ENCODE data around the gene CEP120.
"Not testable (repeated sequence)": the region's sequence is repeated elsewhere in the genome, so short reads cannot be mapped to it uniquely, and the experiment has no call there.

The CEP120 gene

DNA sequence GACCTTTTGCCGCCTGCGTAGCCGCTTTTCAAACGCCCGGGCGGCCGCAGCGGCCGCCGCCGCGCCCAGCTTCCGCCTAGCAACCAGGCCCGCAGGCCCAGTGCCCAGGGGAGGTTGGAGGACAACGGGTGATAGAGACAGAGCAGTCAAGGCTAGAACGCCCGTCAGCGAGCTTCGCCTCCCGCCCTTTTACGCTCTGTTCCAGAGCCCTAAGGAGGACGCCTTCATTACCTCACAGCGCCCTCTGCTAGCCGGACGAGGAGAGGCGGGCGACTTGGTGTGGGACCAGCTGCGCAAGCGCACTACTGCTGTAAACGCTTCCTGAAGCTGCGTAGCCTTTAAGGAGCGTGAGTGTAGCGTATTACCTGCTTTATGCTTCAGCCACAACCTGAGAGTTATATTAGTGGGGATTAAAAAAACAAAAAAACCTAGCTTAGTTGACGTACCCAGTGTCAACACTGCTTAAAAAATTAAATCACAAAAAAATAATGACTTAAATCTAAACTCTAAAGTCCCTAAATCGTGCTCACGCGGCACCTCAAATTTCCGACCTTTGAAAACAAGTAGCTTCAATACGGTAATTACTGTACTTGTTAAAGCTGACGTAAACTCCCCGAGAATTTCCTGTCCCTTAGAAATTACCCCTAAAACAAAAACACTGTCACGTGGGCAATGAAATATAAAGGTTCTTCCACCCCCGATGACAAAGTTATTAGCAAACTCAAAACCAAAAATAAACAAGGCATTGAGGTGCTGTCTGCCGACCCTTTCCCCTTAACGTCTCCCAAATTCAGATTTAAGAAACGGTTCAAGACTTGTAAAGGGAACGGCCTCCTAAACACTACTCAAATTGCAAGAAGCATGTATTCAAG, at the start of gene CEP120:
CEP120 (minus strand) TSS at position 126 of the 872 bp plus-strand sequence. CDS start 405 bp downstream, outside the sequence.
- peak; percentile 94 to 96 (median 95) for DNase-seq (ENCODE audit: low read depth in 3 of 3)

DNA sequence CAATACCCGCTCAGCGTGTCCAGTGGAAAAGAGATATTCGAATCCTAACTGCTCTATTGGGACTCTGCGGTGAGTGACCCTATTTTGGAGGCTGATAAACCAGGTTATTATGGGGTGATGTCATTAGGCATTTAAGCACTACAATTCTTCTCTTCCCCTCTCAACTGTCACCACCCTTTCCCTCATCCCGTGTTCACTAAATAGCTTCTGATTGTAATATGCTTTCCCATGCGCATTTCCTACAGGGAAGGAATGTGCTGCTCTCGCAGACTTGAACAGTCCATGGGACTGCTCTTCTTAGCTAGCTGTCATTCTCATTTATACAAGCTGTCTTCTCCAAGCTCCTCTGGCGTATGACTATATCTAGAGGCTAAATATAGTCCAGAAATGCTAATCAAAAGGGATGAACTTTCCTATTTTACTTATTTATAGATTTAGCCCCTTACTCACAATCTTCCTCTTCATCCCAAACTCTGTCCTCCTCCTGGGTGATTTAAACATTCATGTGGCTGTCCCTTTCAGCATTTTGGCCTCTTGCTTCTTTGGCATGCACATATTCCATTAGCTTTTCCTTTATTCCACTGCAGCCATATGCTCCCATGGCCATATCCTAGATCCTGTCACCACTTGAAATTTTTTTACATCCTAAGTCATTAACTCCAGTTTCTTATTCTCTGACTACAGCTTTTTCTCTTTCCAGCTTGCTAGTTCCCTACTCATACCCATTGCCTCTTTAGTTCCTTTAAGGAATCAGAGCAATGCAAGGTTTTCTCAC, 49.1 kb upstream of the CEP120 start:
- DNase-seq (ENCODE audit: low read depth in 3 of 3), result no peak

DNA sequence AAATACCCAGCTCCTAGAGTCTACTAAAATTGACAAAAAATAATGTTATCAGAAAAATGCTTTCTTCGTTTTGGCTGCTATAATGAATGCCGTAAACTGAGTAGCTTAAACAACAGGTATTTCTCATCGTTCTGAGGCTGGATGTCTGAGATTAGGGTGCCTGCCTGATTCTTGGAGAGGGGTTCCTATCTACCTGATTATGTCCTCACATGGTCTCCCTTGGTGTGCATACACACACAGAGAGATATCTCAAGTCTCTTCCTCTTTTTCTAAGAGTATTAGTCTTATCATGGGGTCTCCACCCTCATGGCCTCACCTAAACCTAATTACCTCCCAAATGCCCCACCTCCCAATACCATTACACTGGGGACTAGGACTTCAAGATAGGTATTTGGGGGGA, 48.2 kb upstream of the CEP120 start:
- no peak for DNase-seq (ENCODE audit: low read depth in 3 of 3)

DNA sequence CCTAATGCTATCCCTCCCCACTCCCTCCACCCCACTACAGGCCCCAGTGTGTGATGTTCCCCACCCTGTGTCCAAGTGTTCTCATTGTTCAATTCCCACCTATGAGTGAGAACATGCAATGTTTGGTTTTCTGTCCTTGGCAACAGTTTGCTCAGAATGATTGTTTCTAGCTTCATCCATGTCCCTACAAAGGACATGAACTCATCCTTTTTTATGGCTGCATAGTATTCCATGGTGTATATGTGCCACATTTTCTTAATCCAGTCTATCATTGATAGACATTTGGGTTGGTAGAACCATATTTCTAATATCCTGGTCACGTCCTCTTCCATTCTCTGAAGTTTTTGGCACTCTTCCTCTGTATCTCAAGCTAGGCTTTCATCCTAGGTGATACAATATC, 43.6 kb upstream of the CEP120 start:
- not testable (repeated sequence) for DNase-seq (ENCODE audit: low read depth in 3 of 3)

DNA sequence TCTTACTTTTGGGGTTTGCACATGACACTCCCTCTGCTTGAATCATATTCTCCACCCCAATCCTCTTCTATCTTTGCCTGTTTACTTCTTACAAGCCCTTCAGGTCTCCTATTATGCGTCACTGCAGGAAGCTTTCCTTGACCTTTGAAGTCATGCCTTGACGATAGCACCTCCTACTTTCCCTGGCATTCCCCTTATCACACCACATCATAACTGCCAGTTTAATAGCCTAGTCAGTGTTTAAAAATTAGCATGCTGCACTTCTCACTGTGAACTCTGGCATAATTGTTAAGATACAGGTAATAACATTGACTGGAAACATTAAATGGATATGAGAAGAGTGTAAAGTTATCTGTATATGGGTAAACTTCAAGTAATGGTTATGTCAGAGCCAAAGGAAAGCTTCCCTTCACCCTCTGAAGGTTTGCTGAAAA, 37.1 kb upstream of the CEP120 start:
- DNase-seq (ENCODE audit: low read depth in 3 of 3), result peak in 2 of 3 experiments; percentile 18 to 31

DNA sequence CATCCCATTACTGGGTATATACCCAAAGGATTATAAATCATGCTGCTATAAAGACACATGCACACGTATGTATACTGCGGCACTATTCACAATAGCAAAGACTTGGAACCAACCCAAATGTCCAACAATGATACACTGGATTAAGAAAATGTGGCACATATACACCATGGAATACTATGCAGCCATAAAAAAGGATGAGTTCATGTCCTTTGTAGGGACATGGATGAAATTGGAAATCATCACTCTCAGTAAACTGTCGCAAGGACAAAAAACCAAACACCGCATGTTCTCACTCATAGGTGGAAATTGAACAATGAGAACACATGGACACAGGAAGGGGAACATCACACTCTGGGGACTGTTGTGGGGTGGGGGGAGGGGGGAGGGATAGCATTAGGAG, 35.8 kb upstream of the CEP120 start:
- not testable (repeated sequence) for DNase-seq (ENCODE audit: low read depth in 3 of 3)

DNA sequence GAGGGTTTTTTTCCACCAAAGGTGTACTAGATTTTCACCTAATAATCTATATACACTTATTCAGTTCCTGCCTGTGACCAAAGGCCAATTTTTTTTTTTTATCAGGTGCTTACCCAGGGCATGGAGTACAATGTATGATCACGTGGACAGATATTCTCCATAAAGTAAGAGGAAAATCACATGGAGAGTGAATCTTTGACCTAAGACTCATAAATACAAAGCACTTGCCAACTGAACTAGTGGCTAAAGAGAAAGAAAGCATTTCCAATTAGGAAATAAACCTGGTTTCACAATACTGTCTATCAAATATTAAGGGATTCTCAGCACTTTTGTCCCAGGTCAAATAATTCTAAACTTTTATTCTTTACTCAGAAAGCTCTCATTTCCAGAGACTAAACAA, 33.0 kb upstream of the CEP120 start:
- no peak for DNase-seq (ENCODE audit: low read depth in 3 of 3)

DNA sequence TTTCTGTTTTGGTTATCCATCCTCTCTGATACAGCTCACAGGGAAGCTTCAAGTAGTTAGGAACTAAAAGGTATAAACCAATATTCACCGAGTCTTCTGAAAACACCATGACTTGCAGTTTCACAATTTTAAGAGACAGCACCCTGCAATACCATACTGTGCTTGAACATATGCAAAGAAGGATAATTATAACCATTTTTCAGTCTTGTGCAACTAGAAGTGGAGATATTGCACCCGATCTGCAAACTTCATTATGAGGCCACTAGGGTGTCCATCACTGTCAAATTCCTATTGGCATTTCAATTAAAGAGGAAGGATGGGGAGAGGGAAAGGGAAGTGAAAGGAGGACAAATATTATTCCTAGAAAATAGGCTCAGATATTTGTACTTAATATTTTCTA, 32.4 kb upstream of the CEP120 start:
- no peak for DNase-seq (ENCODE audit: low read depth in 3 of 3)

DNA sequence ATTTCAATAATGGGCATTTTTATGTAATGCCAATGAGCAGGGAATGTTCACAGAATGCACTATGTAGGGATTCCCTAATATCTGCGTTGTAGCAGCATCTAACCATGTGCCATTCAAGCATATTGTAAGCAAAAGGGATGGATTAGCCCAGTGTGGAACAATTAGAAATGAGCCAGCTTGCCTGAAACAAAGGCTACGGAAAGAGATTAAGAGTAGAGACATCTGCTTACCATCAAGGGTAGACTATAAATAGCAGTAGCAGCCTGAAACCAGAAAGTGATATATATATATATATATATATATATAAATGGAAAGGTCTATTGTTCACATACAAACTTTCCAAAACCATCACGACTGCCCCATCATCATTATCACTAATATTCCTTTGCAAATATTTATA, 31.9 kb upstream of the CEP120 start:
- no peak for DNase-seq (ENCODE audit: low read depth in 3 of 3)

DNA sequence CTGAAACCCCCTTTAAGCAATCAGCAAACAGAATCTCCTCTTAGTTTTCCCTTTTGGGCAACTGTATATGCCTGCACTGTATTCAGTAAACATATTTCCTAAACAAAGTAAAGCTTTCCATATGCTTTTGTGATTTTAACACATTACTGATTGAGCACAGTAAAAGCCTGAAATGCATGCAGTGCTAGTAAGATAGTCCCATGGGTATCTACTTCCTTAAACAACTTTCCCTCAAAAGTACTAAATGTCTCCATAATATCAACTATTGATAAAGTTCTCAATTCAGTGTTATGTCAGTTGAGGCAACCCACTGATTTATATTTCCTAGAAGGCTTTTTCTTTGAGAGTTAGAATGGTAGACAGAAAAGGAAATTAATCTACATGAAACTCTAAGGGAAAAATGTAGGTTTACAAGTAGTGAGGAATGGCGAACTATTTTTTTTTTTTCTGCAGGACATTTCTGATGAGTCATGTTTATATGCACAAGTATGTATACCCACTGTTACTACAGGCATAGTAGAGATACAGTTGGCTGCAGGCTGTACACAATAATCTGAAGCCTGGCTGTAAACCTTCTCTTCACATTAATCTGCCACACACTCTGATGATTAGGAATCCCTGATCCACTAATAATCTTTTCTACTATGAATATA, 31.2 kb upstream of the CEP120 start:
- DNase-seq (ENCODE audit: low read depth in 3 of 3), result no peak

DNA sequence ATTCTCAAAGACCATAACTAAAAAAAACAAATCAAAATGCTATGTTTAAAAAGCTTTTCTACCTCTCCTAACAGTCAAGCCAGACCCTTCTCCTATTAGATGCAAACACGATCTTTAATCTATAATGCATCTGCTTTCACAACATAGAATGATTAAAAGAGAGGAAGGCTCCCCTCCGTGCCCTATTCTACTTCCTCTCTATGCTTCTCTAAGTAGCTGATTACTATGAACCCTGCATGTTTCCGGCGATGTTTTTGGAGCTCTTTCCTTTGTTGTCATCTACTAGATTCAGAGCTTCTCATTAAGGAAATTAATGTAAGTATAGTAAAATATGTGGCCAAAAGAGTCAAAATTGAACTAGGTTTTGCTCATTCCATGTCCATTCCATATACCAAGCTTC, 29.2 kb upstream of the CEP120 start:
- DNase-seq (ENCODE audit: low read depth in 3 of 3), result no peak

DNA sequence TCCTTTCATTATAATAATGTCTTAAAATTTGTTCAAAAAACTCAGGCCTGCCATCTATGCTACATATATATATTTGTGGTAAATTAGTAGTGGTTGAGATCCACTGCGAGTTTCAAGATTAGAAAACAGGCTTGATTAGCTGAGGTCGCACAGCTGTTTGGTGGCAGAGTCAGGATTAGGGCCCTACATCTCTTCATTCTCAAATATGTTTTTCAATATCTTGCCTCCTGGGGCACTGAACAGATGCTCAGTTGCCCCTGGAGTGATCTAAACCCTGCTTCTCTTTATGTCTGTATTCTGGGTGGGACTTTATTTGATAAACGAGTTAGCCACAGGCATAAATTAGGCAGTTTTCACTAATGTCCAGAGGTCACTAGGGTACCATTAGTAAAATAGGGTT, 27.8 kb upstream of the CEP120 start:
- DNase-seq (ENCODE audit: low read depth in 3 of 3), result no peak

DNA sequence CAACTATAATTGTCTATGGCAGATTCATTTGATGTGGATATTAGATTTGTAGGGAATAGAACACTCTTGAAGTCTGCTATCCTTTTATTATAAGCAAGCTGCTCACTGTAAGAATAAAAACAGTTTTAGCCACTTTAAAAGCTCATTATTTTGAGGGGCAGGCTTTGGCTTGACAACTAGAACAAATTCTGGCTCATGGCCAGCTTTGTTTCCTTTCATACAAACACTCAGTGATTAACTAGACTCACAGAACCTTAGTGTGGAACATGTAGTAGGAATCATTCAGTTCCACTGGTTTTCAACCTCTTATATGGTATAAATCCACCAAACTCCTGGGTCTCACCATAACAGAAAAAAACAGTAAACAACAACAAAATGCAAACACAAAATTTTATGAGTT, 27.4 kb upstream of the CEP120 start:
- DNase-seq (ENCODE audit: low read depth in 3 of 3), result no peak

DNA sequence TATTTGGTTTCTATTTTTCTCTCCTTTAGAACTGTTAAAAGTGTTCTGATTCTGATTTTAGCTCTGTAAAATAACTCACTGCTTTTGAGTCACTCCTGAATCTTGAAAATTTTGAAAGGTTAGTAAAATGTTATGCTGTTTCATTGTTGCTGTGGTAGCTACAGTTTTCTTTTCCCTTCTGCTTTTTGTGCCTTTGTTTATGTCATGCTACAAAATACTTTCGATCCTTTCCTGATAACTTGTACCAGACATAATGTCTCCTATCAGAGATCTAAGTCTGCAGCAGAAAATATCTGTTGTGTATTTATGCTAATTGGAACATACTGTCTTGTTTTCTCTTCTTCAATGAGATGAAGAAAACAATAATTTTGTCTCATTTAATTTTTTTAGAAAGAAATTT, 26.9 kb upstream of the CEP120 start:
- DNase-seq (ENCODE audit: low read depth in 3 of 3), result no peak

DNA sequence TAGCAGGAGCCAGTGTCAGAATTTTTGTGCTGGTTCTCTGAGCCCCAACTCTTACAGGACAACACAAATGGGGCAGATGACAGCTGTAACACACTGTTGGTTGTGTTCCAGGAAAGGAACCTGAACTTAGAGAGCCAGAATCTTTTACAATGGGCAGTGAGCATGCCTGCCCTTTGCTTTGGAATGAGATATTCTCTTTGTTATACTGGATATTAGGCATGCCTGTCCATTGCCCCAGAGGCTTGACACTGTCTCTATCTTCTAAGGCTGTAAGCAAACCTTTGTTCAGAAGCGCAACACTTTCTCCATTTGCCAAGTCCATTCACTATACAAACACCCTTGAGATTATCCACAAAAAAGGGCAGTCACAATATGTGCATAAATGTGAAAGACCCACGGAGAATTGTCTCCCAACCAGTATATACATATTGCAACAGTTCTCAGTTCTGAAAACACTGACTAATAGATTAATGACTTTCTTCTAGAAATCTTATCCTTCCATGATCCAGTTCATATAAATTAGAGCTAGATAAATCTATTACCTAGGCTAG, 26.3 kb upstream of the CEP120 start:
- no peak for DNase-seq (ENCODE audit: low read depth in 3 of 3)

DNA sequence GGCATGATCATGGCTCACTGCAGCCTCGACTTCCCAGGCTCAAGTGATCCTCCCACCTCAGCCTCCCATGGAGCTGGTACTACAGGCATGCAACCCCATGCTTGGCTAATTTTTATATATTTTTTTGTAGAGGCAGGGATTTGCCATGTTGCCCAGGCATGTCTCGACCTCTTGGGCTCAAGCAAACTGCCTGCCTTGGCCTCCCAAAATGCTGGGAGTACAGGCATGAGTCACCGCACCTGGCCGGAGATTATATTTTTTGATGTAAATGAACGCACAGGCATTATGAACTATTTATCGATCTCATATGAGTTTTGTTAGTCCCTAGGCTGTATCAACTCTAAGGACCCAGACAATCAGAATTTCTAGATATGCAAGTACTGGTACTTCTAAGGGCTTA, 25.5 kb upstream of the CEP120 start:
- DNase-seq (ENCODE audit: low read depth in 3 of 3), result no peak

DNA sequence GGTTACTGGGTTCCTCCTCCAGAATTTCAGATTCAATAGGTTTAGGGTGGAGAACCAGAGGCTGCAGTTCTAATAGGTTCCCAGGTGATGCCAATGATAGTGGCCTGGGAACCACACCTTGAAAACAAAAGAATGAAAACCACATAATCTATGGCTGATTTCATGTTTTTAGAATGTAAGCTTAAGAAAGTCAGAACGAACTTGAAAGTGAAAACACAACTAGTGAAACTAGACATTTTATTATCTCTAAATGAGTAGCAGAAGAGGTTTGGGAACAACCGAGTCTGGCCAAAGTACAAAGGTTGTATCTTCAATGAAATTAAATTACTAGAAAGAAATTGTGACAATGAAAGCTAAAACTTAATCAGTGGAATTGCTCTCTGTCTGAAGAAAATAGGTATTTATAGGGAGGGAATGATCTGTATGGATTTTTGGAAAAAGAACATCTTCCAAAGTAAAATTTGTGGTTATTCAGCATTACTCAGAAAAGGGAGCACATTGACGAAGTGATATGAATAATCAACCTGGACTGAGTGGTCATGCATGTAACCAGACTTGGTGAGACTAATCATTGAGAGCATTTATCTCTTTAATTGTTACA, 24.9 kb upstream of the CEP120 start:
- DNase-seq (ENCODE audit: low read depth in 3 of 3), result no peak

DNA sequence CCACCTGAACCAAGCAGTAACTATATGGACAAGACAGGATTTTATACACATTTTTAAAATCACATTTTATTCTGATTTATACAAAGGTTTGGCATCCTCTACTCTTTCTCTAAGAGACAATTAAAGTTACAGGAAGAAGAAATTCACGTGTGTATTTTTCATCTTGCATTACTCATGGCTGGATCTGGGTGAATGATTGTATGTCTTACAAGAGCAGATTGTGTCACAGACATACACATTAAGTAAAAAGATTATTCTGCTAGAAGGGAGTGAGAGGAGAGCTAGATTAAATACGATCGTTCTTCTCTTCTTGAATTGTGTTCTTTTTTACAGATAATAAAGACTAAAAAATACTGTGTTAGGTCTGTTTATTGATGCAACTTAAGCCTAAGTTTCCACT, 20.8 kb upstream of the CEP120 start:
- DNase-seq (ENCODE audit: low read depth in 3 of 3), result no peak

DNA sequence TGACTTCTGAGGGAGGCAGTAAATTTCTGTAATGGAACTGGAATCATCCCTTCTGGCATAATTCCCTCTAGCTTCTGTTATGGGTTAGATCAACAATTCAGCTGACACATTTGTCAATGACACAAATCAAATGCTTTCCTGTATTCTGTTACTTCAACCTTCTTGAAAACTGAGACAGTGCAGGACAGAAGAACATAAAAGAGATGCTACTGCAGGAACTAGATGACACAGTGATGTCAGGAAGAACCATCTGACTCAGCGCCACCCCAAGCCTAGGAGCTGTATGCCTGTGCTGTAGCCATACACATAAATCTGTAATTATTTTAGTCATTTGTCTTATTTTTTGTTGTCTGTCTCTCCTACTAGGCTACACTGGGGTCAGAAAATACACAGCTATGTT, 18.2 kb upstream of the CEP120 start:
- no peak for DNase-seq (ENCODE audit: low read depth in 3 of 3)

DNA sequence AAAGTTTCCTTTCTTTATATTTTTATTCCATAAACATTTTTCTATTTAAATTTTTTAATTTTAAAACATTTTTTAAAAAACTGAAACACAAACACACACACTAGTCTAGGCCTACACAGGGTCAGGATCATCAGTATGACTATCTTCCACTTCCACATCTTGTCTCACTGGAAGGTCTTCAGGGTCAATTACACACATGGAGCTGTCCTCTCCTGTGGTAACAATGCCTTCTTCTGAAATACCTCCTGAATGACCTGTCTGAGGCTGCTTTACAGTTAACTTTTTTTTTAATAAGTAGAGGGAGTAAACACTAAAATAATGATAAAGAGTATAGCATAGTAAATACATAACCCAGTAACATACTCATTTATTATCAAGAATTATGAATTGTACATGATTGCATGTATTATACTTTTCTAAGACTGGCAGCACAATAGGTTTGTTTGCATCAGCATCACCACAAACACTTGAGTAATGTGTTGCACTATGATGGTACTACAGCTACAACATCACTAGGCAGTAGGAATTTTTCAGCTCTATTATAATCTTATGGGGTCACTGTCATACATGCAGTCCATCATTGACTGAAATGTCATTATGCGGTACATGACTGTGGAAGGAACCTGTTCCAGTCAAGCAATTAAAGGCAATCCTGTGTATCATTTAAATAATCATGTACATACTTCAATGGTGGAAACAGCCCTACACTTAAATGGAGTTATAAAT, 17.4 kb upstream of the CEP120 start:
- no peak for DNase-seq (ENCODE audit: low read depth in 3 of 3)

DNA sequence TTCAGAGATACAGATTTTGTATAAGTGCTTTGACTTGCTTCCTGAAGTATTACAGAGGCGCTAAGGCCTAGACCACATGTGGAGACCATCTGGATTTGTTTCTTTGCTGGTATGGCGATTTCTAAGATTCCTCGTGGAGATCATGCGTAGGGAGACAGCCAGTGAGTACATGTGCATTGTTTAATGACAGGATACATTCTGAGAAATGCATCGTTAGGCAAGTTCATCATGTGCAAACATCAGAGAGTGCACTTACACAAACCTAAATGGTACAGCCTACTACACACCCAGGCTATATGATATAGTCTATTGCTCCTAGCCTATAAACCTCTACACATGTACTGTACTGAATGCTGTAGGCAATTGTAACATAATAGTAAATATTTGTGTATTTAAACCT, 16.5 kb upstream of the CEP120 start:
- no peak for DNase-seq (ENCODE audit: low read depth in 3 of 3)
